GM12878 (cell line): ENCODE measurements around the gene MRPL21.

Source experiments
- ATF3 ChIP-seq: IDR thresholded peaks from 2 replicates; pipeline ENCODE4 v1.6.1; 2011; ENCODE audit warnings: low read depth, mild to moderate bottlenecking, low read length, moderate library complexity, borderline replicate concordance; ENCODE audit errors: extremely low read depth
- CHD4 ChIP-seq: fragments of 200-600 bp; sonication (generic); IDR thresholded peaks from 2 replicates; pipeline ENCODE4 v1.6.1; 2016; ENCODE audit warnings: mild to moderate bottlenecking
- CTCF ChIP-seq, 3 experiments: IDR thresholded peaks in 2 of 3; conservative IDR thresholded peaks in 1 of 3; 2 replicates each; pipeline ENCODE4 v1.5.1; 2011; ENCODE audit warnings: low read depth in 3 of 3, low read length in 3 of 3, mild to moderate bottlenecking in 3 of 3, control low read depth in 2 of 3, moderate library complexity in 2 of 3, inconsistent platforms in 1 of 3, mixed read lengths in 1 of 3; ENCODE audit not compliant: control insufficient read depth in 2 of 3, insufficient read depth in 1 of 3; ENCODE audit errors: extremely low read depth in 1 of 3
- E2F4 ChIP-seq: IDR thresholded peaks from 2 replicates; pipeline ENCODE4 v1.6.1; 2012; ENCODE audit warnings: low read depth, low read length, improper control_type of control experiment
- HDAC2 ChIP-seq: fragments of 200-600 bp; sonication (generic); IDR thresholded peaks from 2 replicates; pipeline ENCODE4 v1.6.1; 2017
- MXI1 ChIP-seq: fragments of 150-350 bp; IDR thresholded peaks from 2 replicates; pipeline ENCODE4 v1.6.1; 2011; ENCODE audit warnings: low read depth, mild to moderate bottlenecking, inconsistent platforms, low read length, improper control_type of control experiment
- RAD21 ChIP-seq: IDR thresholded peaks from 2 replicates; pipeline ENCODE4 v1.6.1; 2011; ENCODE audit warnings: mild to moderate bottlenecking, low read depth, low read length, moderate library complexity; ENCODE audit not compliant: insufficient read depth
- RCOR1 ChIP-seq: conservative IDR thresholded peaks from 2 replicates; pipeline ENCODE4 v1.6.1; 2012; ENCODE audit warnings: low read depth, low read length, improper control_type of control experiment
- REST ChIP-seq: IDR thresholded peaks from 2 replicates; pipeline ENCODE4 v1.6.1; 2012; ENCODE audit warnings: mild to moderate bottlenecking, low read depth, low read length
- ZZZ3 ChIP-seq: IDR thresholded peaks from 2 replicates; pipeline ENCODE4 v1.6.1; 2011; ENCODE audit warnings: low read depth; ENCODE audit not compliant: control insufficient read depth, insufficient read length

- TF ChIP-seq E2F4 (no peak), MXI1 (no peak; the same call in 1 of the 2 replicates), CHD4 (no peak), HDAC2 (no peak), REST (no peak), RCOR1 (no peak), ATF3 (no peak), CTCF (IDR thresholded peaks at IDR 0.05 in 2 of 3, conservative IDR thresholded peaks at IDR 0.05 in 1 of 3; ENCODE audit: control insufficient read depth in 2 of 3, extremely low read depth in 1 of 3, insufficient read depth in 1 of 3, low read depth in 3 of 3, low read length in 3 of 3) (peak; percentile 65 to 80 (median 75)), ZZZ3 (no peak), RAD21 (peak; percentile 80)
Measured at GRCh38 chr11:68843703-68844312, 59.8 kb downstream of the MRPL21 start.
